Sigmoid colon (tissue), 7 donors: ENCODE measurements around the gene CELF1. TPM values are rescaled to one million over a fixed set of nuclear protein-coding genes. Genes with fewer than 3 reads are reported as not detected.
"Not testable (repeated sequence)": the region's sequence is repeated elsewhere in the genome, so short reads cannot be mapped to it uniquely, and the experiment has no call there.

Experiments
- DNase-seq: peaks from one replicate; pipeline ENCODE4 v3.0.0-alpha.2; 2019
- H3K27ac ChIP-seq, 4 donors: fragments of 200-600 bp; sonication (generic); one replicate each; pipeline ENCODE4 v1.5.1; 2016 to 2019; ENCODE audit warnings: mild to moderate bottlenecking in 1 of 4
- H3K27me3 ChIP-seq, 3 donors: fragments of 200-600 bp; sonication (generic); one replicate each; pipeline ENCODE4 v1.5.1; 2019; ENCODE audit warnings: mild to moderate bottlenecking in 1 of 3
- H3K36me3 ChIP-seq, 4 donors: fragments of 200-600 bp; sonication (generic); one replicate each; pipeline ENCODE4 v1.5.1; 2016 to 2019
- H3K4me1 ChIP-seq, 4 donors: fragments of 200-600 bp; sonication (generic); one replicate each; pipeline ENCODE4 v1.5.1; 2017 to 2019
- H3K4me3 ChIP-seq, 4 donors: fragments of 200-600 bp; sonication (generic); one replicate each; pipeline ENCODE4 v1.5.1; 2017 to 2019; ENCODE audit warnings: mild to moderate bottlenecking in 2 of 4, moderate library complexity in 1 of 4
- H3K9me3 ChIP-seq, 4 donors: fragments of 200-600 bp in 3 of 4; sonication (generic) in 3 of 4; one replicate each; pipeline versions ENCODE4 v1.5.1 to v1.6.1; 2013 to 2019
- CTCF ChIP-seq, 4 experiments: fragments of 450-650 bp in 3 of 4; fragments of 200-600 bp in 1 of 4; IDR thresholded peaks; one replicate each; pipeline ENCODE4 v1.5.1; 2016 to 2019; ENCODE audit warnings: antibody characterized with exemption in 4 of 4, mild to moderate bottlenecking in 3 of 4, moderate library complexity in 2 of 4
- EP300 ChIP-seq, 4 donors: sonication (generic); formaldehyde crosslinking; IDR thresholded peaks; one replicate each; pipeline ENCODE4 v1.6.1; 2017; ENCODE audit warnings: antibody characterized with exemption in 4 of 4
- POLR2A ChIP-seq, 2 donors: fragments of 450-650 bp; IDR thresholded peaks; one replicate each; pipeline ENCODE4 v1.6.1; 2016; ENCODE audit warnings: antibody characterized with exemption in 2 of 2, mild to moderate bottlenecking in 2 of 2, moderate library complexity in 2 of 2
- POLR2AphosphoS5 ChIP-seq, 4 donors: sonication (generic); formaldehyde crosslinking; IDR thresholded peaks; one replicate each; pipeline ENCODE4 v1.6.1; 2017; ENCODE audit warnings: antibody characterized with exemption in 4 of 4
- WGBS, 2 donors: extraction: QIAGEN DNeasy Blood & Tissue Kit; methylation state at CpG; one replicate each; pipeline ENCODE4 v1.1.7; 2013; 5-methylcytosine and 5-hydroxymethylcytosine counted together
- intact Hi-C: fragments of 100-400 bp; cut with DNase I; formaldehyde crosslinking; loops from one replicate; pipeline ENCODE4 v1.15.1; 2023
- polyA plus RNA-seq, 3 donors: library from polyadenylated mRNA; stranded (reverse); fragments of 200-250 nt; gene quantifications; one replicate each; pipeline ENCODE4 v1.2.3, GENCODE V29; 2013
- total RNA-seq, 4 donors: library from RNA; depleted of rRNA; stranded (reverse); fragments of >200 nt; gene quantifications; one replicate each; pipeline ENCODE4 v1.1.0, GENCODE V29; 2016
- donor health status: healthy with polysubstance abuse.
- donor health status: Bipolar disorder and iron deficiency.
- donor health status: healthy.

CELF1 gene
- total and polyA plus RNA-seq, 7 donors = 9.0 to 188 (median 87.2) TPM

GRCh38 chr11:47532597-47533213, 20.2 kb downstream of the CELF1 start:
- Histone ChIP-seq H3K9me3 (no peaks in the 10 kb centered on the region), H3K27me3 (no peaks in the 10 kb centered on the region), H3K4me3 (no peak overlapping the region), H3K36me3 (no peaks in the 10 kb centered on the region), H3K27ac (peak overlapping the region; percentile 53 to 75 (median 66)), H3K4me1 (peaks cover 0 to 77% (median 65%) of the 10 kb centered on the region in 4 donors)
- WGBS, 2 donors = 92 to 95% methylated on average over 2 of the region's 2 CpGs
- intact Hi-C loops = no loop called here
- DNase-seq = no peak
- TF ChIP-seq CTCF (IDR thresholded peaks at IDR 0.05) (no peak), POLR2AphosphoS5 (IDR thresholded peaks at IDR 0.05) (peak; percentile 34 to 81 (median 75)), EP300 (IDR thresholded peaks at IDR 0.05) (peak in 2 of 4 donors; percentile 37 to 68), POLR2A (IDR thresholded peaks at IDR 0.05) (no peak)

- H3K9me3 ChIP-seq = no peaks in the 10 kb centered on the region
- no peaks in the 10 kb centered on the region for H3K27me3 ChIP-seq
- H3K27ac ChIP-seq = peak overlapping the region in 2 of 4 donors; percentile 65 to 75
- no peak for TF ChIP-seq CTCF (IDR thresholded peaks at IDR 0.05)
- no peak overlapping the region for H3K4me3 ChIP-seq
- DNase-seq = no peak
- 80 to 81% methylated on average over 3 of the region's 3 CpGs for WGBS, 2 donors
- no peaks in the 10 kb centered on the region for H3K36me3 ChIP-seq
- H3K4me1 ChIP-seq = peaks cover 0 to 76% (median 63%) of the 10 kb centered on the region in 4 donors
- intact Hi-C loops = no loop called here
Measured at GRCh38 chr11:47531666-47532065, 21.3 kb downstream of the CELF1 start.

- Histone ChIP-seq H3K27ac (peak overlapping the region; percentile 18 to 75 (median 25)), H3K4me1 (peaks cover 0 to 74% (median 63%) of the 10 kb centered on the region in 4 donors)
- H3K4me3 ChIP-seq, H3K36me3 ChIP-seq, H3K27me3 ChIP-seq, H3K9me3 ChIP-seq, DNase-seq, intact Hi-C loops: not testable (repeated sequence)
- WGBS, 2 donors = 89 to 93% methylated on average over 9 of the region's 9 CpGs
Measured at GRCh38 chr11:47530721-47531120, 22.2 kb downstream of the CELF1 start.

- TF ChIP-seq EP300 (IDR thresholded peaks at IDR 0.05) (no peak), CTCF (IDR thresholded peaks at IDR 0.05) (no peak), POLR2AphosphoS5 (IDR thresholded peaks at IDR 0.05) (no peak), POLR2A (IDR thresholded peaks at IDR 0.05) (no peak)
- no peak for DNase-seq
- H3K4me1 ChIP-seq = peaks cover 0 to 74% (median 67%) of the 10 kb centered on the region in 4 donors
- no peaks in the 10 kb centered on the region for H3K27me3 ChIP-seq
- intact Hi-C loops = no loop called here
- WGBS, 2 donors = 92 to 93% methylated on average over 4 of the region's 4 CpGs
- peak overlapping the region in 1 of 4 donors; percentile 75 for H3K27ac ChIP-seq
- no peaks in the 10 kb centered on the region for H3K36me3 ChIP-seq
- H3K9me3 ChIP-seq = no peaks in the 10 kb centered on the region
- no peak overlapping the region for H3K4me3 ChIP-seq
Measured at GRCh38 chr11:47529951-47530350, 23.0 kb downstream of the CELF1 start.

- H3K4me3 ChIP-seq = no peak overlapping the region
- H3K27me3 ChIP-seq = no peaks in the 10 kb centered on the region
- H3K9me3 ChIP-seq = no peaks in the 10 kb centered on the region
- intact Hi-C loops = no loop called here
- H3K36me3 ChIP-seq = no peaks in the 10 kb centered on the region
- TF ChIP-seq EP300 (IDR thresholded peaks at IDR 0.05) (no peak), POLR2AphosphoS5 (IDR thresholded peaks at IDR 0.05) (no peak), POLR2A (IDR thresholded peaks at IDR 0.05) (no peak), CTCF (IDR thresholded peaks at IDR 0.05) (no peak)
- H3K4me1 ChIP-seq = peaks cover 0 to 74% (median 66%) of the 10 kb centered on the region in 4 donors
- DNase-seq = no peak
- peak overlapping the region; percentile 82 to 90 (median 82) for H3K27ac ChIP-seq
- 93 to 97% methylated on average over 6 of the region's 6 CpGs for WGBS, 2 donors
Measured at GRCh38 chr11:47527186-47527585, 25.7 kb downstream of the CELF1 start.

GRCh38 chr11:47526032-47526431, 26.9 kb downstream of the CELF1 start:
- intact Hi-C loops = not testable (repeated sequence)

More at GRCh38 chr11:47526032-47526431, 26.9 kb downstream of the CELF1 start:
- 90 to 93% methylated on average over 9 of the region's 9 CpGs for WGBS, 2 donors
- Histone ChIP-seq H3K4me1 (peaks cover 0 to 75% (median 68%) of the 10 kb centered on the region in 4 donors), H3K27ac (peak overlapping the region; percentile 82 to 90 (median 82))
- DNase-seq, H3K27me3 ChIP-seq, H3K9me3 ChIP-seq, H3K36me3 ChIP-seq, H3K4me3 ChIP-seq: not testable (repeated sequence)
